ENCODE results near the gene KRT23.
A peak's percentile ranks its signal among the peaks of the same experiment; 100 is the strongest.

The KRT23 gene

GRCh38 chr17:40975516-40975915 is 38.1 kb upstream of the KRT23 start:
- TF ChIP-seq, protein P1, sequence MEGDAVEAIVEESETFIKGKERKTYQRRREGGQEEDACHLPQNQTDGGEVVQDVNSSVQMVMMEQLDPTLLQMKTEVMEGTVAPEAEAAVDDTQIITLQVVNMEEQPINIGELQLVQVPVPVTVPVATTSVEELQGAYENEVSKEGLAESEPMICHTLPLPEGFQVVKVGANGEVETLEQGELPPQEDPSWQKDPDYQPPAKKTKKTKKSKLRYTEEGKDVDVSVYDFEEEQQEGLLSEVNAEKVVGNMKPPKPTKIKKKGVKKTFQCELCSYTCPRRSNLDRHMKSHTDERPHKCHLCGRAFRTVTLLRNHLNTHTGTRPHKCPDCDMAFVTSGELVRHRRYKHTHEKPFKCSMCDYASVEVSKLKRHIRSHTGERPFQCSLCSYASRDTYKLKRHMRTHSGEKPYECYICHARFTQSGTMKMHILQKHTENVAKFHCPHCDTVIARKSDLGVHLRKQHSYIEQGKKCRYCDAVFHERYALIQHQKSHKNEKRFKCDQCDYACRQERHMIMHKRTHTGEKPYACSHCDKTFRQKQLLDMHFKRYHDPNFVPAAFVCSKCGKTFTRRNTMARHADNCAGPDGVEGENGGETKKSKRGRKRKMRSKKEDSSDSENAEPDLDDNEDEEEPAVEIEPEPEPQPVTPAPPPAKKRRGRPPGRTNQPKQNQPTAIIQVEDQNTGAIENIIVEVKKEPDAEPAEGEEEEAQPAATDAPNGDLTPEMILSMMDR (IDR thresholded peaks at IDR 0.05; ENCODE audit: low read depth, low read length), result no peak

GRCh38 chr17:40974366-40974765 is 36.9 kb upstream of the KRT23 start:
- no peak overlapping the region for H3K4me3 ChIP-seq (ENCODE audit: low read depth, low read length)
- TF ChIP-seq, protein P1 (IDR thresholded peaks at IDR 0.05; ENCODE audit: low read depth, low read length), result no peak

More at GRCh38 chr17:40975516-40975915, 38.1 kb upstream of the KRT23 start:
- H3K4me3 ChIP-seq (ENCODE audit: low read depth, low read length), result no peak overlapping the region

DNA sequence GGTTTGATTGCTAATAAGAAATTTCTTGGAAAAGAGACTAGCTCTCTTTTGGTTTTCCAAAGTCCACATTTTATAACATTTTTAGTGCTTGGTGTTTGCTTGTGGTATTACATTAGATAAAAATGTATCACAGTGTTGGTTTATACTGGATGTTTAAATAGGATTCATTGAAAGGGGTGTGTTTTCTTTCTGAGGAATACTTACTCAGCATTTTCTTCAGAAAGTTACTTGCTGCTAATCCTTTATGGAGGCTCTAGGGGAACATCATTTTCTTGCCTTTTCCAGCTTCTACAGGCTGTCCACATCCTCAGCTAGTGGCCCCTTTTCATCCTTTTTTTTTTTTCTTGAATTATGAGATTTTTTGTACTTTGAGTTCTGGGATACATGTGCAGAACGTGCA is 30.1 kb upstream of the KRT23 start:
- TF ChIP-seq, protein P1 (IDR thresholded peaks at IDR 0.05; ENCODE audit: low read depth, low read length), result no peak
- H3K4me3 ChIP-seq (ENCODE audit: low read depth, low read length), result no peak overlapping the region

- no peak within 1 kb of the TSS for H3K4me3 ChIP-seq (ENCODE audit: low read depth, low read length)
- TF ChIP-seq, protein P1 (IDR thresholded peaks at IDR 0.05; ENCODE audit: low read depth, low read length), result no peak
Measured at GRCh38 chr17:40966848-40967247, 29.4 kb upstream of the KRT23 start, which contains the start of gene KRT39. TSS of gene KRT39 (minus strand) at chr17:40966948. CDS start at chr17:40966856, 92 bp downstream.

- H3K4me3 ChIP-seq (ENCODE audit: low read depth, low read length), result no peak overlapping the region
- TF ChIP-seq, protein P1 (IDR thresholded peaks at IDR 0.05; ENCODE audit: low read depth, low read length), result peak; percentile 43; the same call in 1 of the 2 replicates
Measured at GRCh38 chr17:40963838-40964237, 26.4 kb upstream of the KRT23 start.

DNA sequence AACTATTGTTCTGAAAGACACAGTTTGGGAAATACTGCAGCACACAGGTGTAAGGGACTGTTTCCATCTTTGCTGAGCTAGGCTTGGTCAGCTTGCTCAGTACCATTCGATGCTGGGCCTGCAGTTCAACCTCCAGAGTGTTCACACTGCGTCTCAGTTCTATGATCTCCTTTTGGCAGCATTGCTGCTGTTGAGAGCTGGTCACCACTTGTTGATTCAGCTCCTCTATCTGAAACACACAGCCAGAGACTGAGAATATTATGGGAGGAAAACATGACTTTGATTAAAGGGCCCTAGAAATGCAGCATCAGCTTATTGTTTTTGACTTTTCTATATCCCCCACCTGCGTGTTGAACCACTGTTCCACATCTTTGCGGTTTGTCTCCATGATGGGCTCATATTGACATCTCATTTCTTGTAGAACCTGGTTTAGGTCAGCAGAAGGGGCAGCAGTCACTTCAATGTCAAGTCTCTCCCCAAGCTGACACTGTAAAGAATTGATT is 24.7 kb upstream of the KRT23 start:
- TF ChIP-seq, protein P1 (IDR thresholded peaks at IDR 0.05; ENCODE audit: low read depth, low read length), result no peak
- no peak overlapping the region for H3K4me3 ChIP-seq (ENCODE audit: low read depth, low read length)

DNA sequence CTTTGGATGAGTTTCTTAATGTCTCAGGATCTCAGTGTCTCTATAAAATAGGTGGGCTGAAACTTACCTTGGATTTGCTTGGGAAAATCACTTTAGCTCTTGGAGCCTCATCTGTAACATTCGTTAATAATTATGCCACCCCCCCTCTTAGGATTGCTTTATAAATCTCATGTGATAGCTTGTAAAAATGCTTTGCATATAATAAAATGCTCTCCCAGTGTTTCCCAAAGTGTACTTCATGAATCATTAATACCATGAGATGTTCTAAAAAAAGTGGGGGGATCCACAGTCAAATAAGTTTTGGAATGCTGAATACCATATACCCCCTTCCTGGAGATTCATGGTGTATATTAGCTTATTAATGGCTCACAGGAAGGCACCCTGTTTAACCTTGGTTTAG is 24.1 kb upstream of the KRT23 start:
- TF ChIP-seq, protein P1 (IDR thresholded peaks at IDR 0.05; ENCODE audit: low read depth, low read length), result no peak

More for the DNA sequence above, 24.1 kb upstream of the KRT23 start:
- no peak overlapping the region for H3K4me3 ChIP-seq (ENCODE audit: low read depth, low read length)

Data from WI38 (cell line).